GM18519 (cell line): ENCODE results near the gene LYZL1.
"Not testable (repeated sequence)": the region's sequence is repeated elsewhere in the genome, so short reads cannot be mapped to it uniquely, and the experiment has no call there.

Source experiments
- ATAC-seq: cut with Tn5 transposase; IDR thresholded peaks from one replicate; pipeline ENCODE4 v1.9.1; 2021; ENCODE audit warnings: mild to moderate bottlenecking, moderate library complexity; ENCODE audit not compliant: unreplicated experiment, low FRiP score

Gene LYZL1

GRCh38 chr10:29326886-29327745 lies 38.2 kb downstream of the LYZL1 start:
- no peak for ATAC-seq

- no peak for ATAC-seq
Observed at GRCh38 chr10:29327746-29328102, 38.9 kb downstream of the LYZL1 start.

GRCh38 chr10:29328983-29329382 lies 40.1 kb downstream of the LYZL1 start:
- no peak for ATAC-seq

GRCh38 chr10:29329420-29329819 lies 40.5 kb downstream of the LYZL1 start:
- no peak for ATAC-seq

DNA sequence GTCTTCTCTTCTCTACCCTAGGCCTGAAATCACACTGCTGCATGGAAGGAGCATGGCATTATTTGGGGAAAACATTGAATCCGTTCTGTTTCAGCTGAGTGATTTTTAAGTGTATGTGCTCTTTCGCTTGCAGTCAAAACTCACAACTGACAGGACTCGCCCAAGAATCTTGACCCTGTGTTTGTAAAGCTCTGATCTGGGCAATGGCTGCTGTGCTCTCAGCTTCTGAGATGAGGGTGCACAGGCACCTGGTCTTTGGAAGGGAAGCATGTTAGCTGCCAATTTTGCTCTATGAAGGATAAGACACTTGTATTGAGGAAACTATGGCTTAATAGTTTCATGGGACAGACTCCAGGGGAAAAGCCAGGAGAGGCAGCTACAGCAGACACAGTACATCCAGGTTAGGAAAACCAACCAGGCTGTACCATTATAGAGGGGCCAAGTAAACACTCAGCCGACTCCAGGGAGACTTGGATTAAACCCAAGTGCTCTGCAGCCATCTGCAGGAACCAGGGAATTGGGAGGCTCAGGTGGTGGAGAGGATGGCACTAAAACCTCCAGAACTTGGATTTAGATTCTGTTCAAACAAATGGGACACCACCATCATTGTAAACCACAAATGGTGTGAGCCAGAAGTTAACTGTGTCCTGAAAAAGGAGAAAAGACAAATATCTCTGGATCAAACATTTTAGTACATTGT lies 43.3 kb downstream of the LYZL1 start:
- ATAC-seq = no peak

- ATAC-seq = no peak
Observed at GRCh38 chr10:29332761-29333148, 43.9 kb downstream of the LYZL1 start.

DNA sequence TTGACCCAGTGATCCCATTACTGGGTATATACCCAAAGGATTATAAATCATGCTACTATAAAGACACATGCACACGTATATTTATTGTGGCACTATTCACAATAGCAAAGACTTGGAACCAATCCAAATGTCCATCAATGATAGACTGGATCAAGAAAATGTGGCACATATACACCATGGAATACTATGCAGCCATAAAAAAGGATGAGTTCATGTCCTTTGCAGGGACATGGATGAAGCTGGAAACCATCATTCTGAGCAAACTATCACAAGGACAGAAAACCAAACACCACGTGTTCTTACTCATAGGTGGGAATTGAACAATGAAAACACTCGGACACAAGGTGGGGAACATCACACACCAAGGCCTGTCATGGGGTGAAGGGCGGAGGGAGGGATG lies 48.7 kb downstream of the LYZL1 start:
- ATAC-seq = not testable (repeated sequence)

DNA sequence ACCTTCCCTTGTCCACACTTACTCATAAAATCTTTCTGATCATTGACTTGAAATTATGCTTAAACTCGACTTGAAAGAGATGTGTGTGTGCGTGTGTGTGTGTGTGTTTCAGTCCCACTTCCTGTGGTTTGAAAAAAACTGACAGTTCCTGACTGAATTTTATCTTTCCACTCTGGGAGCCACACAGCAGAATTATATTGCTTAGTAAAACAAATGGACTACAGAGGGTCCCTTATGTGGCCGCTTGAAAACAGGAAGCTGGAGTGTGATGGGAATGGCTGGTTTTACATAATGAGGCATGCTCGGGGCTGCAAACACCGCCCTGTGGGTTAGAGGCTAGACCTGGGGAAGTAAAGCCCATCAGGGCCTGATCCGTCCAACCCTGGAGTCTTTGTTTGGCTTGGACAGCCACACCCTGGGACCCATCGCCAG lies 54.8 kb downstream of the LYZL1 start:
- ATAC-seq = no peak

- no peak for ATAC-seq
Observed at GRCh38 chr10:29344073-29344820, 55.4 kb downstream of the LYZL1 start.

DNA sequence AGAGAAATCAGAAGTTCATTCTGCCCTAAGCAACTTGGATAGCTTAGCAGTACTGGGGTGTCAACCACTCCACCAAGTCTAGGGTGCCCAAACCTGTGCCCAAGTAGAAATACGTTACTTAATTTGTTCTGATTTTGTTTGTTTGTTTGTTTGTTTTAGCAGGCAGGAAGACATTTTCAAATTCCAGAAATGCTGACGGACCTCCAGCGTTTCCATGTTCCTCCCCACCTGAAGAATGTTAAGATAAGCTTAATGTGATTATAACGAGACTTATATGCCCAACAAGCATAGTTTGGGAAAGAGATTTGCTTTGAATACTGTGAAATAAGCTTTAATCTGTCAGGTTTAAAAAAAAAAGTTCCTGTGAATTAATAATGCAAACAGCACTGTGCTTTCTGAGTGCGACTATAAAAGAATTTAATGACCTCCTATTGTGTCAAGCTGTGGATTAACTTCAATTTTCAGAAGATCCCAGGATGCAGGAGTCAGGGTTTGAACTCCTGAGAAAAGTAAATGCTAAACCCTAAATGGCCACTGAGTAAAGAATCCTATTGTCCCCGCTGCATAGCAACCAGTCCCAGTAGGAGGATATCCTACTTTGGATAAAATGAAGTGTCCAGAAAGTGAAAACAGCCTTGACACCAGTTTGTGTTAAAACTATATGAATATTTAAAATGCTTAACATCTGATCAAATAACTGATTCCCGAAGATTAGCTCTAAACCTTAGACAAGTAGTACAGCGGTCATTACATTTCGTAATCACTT lies 56.5 kb downstream of the LYZL1 start:
- ATAC-seq = no peak

DNA sequence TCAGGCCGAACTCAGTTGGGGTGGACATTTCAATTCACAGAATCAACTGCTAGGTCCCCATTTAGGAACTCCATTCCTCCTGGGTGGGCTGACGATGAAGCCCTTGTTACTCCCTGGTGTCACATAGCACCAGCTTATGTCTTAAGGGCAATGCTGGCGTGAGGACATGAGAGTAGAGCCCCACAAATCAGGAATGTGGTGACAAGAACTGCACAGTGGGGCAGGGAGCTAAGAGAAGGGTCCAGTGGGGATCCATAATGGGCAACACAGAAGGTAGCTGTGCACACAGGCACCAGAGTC lies 57.0 kb downstream of the LYZL1 start:
- no peak for ATAC-seq

GRCh38 chr10:29346296-29347001 lies 57.6 kb downstream of the LYZL1 start:
- no peak for ATAC-seq

GRCh38 chr10:29348836-29349235 lies 60.0 kb downstream of the LYZL1 start:
- ATAC-seq = no peak

- no peak for ATAC-seq
Observed at GRCh38 chr10:29353305-29353704, 64.4 kb downstream of the LYZL1 start.

- ATAC-seq = no peak
Observed at GRCh38 chr10:29353887-29354561, 65.2 kb downstream of the LYZL1 start.

DNA sequence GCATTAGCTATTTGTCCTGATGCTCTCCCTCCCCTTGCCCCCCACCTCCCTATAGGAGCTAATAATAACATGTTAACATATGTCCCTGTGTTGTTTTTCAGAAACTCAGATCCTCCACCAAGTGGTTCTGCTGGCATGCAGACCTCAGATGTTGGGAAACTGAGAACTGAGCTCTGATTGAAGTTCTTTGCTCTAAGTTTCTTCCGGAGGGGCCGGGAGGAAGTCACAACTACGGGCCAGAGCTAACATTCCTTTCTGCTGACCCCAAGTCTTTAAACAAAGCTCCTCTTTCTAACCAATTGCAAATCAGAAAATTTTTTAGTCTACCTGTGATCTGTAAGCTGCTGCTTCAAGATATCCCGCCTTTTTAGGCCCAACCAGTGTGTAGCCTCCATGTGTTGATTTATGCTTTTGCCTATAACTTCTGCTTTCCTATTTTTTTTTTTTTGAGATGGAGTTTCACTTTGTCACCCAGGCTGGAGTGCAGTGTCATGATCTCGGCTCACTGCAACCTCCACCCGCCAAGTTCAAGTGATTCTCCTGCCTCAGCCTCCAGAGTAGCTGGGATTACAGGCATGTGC lies 66.6 kb downstream of the LYZL1 start:
- no peak for ATAC-seq

GRCh38 chr10:29356931-29357330 lies 68.1 kb downstream of the LYZL1 start:
- ATAC-seq = no peak

GRCh38 chr10:29358010-29358616 lies 69.2 kb downstream of the LYZL1 start:
- ATAC-seq = no peak
